Measurements from ENCODE around the gene SDR42E2.
A peak's percentile ranks its signal among the peaks of the same experiment; 100 is the strongest.

SDR42E2 gene

DNA sequence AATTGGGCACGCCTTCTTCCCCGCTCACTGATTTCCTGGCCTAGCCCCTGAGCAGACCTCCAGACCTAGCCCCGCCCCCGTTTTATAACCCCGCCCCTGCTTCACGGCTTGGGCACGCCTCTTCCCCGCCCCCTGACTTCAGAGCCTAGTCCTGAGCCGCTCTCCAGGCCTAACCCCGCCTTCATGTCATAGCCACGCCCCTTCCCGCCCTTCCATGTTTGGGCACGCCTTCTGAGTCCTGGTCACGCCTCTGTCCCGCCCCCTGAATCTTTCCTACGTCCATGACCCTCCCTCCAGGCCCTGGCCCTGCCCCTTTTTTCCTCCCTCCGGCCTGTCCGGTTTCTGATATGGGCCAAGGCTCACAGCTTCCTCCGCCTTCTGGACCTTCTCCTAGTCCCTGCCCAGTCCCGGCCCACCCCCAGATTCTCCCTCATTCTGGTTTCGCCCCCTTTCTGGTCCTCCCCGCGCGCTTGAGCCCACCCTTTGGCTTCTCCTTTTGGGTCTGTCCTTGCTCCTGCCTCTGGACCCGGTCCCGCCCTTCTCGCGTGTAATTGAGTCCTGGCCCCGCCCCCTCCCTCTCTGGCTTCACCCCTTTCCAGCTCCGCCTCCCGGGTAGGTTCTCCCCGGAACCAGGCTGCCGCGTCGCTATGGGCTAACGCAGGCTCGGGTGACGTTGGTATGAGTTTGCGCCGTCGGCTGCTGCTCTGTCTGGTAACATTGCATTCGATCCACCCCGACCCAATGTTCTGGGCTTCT lies 28.6 kb downstream of the SDR42E2 start:
- DNase-seq (ENCODE audit: low read depth) = peak; percentile 95
- TF ChIP-seq, protein P1, sequence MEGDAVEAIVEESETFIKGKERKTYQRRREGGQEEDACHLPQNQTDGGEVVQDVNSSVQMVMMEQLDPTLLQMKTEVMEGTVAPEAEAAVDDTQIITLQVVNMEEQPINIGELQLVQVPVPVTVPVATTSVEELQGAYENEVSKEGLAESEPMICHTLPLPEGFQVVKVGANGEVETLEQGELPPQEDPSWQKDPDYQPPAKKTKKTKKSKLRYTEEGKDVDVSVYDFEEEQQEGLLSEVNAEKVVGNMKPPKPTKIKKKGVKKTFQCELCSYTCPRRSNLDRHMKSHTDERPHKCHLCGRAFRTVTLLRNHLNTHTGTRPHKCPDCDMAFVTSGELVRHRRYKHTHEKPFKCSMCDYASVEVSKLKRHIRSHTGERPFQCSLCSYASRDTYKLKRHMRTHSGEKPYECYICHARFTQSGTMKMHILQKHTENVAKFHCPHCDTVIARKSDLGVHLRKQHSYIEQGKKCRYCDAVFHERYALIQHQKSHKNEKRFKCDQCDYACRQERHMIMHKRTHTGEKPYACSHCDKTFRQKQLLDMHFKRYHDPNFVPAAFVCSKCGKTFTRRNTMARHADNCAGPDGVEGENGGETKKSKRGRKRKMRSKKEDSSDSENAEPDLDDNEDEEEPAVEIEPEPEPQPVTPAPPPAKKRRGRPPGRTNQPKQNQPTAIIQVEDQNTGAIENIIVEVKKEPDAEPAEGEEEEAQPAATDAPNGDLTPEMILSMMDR (conservative IDR thresholded peaks at IDR 0.05; ENCODE audit: low read depth, low read length) = no peak
- peak overlapping the region; percentile 75 for H3K4me3 ChIP-seq (ENCODE audit: low read length)

DNA sequence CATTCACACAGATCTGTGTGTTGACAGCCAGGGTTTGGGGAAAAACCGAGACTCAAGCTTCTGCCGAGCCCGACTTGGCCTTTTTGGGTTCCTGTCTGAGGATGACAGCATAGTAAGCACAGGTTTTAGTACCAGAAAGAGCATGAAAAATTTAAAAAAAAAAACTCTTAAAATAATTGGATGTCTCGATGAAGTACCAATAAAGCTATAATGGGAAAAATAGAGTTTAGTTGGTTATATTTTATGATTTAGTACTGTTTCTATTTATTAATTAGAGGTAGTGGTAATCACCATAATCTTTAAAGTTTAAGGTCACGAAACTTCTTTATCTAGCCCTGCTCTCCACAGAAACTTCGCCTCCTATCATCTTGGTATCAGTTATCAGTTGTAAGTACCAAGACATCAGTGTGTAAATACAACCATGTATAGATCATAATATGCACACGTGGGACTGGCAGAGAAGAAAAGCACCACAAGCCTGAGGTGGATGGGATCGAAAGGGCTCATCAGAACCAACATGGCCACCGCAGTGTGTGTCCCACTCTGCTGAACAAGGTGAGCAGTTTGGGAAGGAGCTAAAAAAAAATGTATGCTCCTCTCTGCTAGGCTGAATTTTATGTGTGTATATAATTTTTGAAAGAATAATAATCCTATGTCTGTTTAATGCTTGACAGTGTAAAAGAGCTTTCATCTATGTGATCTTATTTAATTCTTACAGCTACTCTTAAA lies 29.4 kb downstream of the SDR42E2 start:
- TF ChIP-seq, protein P1 (conservative IDR thresholded peaks at IDR 0.05; ENCODE audit: low read depth, low read length) = no peak
- H3K4me3 ChIP-seq (ENCODE audit: low read length) = peak overlapping the region; percentile 75
- DNase-seq (ENCODE audit: low read depth) = no peak

DNA sequence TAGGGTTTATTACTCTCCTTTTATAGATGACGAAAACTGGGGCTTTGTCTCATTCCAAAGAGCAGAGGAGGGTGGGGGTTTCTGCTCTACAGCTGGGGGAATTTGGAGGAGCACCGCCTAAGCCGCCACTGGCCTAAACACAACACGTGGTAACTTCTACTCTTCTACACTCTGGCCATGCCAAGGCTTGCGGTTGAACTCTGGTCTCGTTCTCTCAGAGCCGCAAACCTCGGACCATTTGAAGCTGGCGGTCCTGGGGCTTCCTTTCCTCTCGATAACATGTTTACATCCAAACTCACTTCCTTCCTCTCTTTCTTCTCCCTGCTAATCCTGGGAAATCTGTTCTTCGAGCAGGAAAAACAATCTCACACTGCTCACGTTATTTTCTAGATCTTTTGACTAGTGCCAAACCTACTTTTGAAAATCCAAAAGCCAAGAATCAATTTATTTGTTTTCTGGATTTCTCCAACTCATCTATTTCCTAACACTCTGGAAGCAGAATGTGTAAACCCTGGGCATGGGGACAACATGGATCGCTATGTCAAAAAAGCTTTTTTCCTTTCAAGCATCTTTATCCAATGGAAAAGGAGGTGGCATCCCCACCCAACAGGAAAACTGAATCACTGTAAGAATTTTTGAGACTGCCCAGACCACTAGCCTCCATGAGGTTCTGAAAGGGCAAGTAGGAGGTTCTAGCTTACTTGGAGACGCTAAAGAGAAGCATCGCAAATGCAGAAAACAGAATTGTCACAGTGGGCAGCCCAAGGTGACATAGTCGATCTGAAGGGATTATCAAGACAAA lies 30.2 kb downstream of the SDR42E2 start:
- no peak for DNase-seq (ENCODE audit: low read depth)

GRCh38 chr16:22193063-22193411 lies 30.7 kb downstream of the SDR42E2 start:
- H3K4me3 ChIP-seq (ENCODE audit: low read length) = no peak overlapping the region
- TF ChIP-seq, protein P1 (conservative IDR thresholded peaks at IDR 0.05; ENCODE audit: low read depth, low read length) = no peak
- DNase-seq (ENCODE audit: low read depth) = no peak

More for the DNA sequence above, 30.2 kb downstream of the SDR42E2 start:
- H3K4me3 ChIP-seq (ENCODE audit: low read length) = peak overlapping the region; percentile 75
- TF ChIP-seq, protein P1 (conservative IDR thresholded peaks at IDR 0.05; ENCODE audit: low read depth, low read length) = no peak

DNA sequence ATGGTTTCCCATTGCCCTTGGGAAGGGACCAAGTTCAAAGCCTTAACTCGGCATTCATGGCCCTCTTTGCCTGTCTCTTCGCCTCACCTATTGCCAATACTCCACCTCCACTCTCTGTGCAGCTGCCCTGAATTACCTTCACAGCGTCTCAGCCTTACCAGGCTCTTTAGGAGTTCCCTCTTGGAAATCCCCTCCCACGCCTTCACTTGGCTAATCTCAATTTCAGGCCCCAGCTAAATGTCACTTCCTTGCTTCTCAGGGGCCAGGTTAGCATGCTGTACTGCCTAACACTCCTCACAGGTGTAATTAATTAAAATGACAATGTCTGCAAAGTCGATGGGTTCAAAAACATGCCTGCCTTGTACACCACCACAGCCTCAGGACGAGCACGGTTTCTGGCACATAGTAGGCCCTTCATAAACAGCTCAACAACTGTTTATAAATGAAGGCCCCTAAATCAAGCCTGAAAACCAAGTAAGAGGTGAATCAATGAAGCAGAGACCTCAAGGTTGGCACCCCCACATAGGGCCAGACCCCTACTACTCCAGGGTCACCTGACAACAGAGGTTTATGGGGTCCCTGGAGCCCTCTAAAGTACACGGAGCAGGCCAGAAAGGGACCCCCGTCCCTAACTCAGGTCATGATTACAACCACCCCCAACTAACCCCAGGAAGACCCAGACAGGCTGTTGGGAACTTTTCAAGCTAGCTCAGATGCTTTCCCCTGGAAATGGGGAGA lies 32.6 kb downstream of the SDR42E2 start:
- H3K4me3 ChIP-seq (ENCODE audit: low read length) = no peak overlapping the region
- no peak for DNase-seq (ENCODE audit: low read depth)
- TF ChIP-seq, protein P1 (conservative IDR thresholded peaks at IDR 0.05; ENCODE audit: low read depth, low read length) = no peak

DNA sequence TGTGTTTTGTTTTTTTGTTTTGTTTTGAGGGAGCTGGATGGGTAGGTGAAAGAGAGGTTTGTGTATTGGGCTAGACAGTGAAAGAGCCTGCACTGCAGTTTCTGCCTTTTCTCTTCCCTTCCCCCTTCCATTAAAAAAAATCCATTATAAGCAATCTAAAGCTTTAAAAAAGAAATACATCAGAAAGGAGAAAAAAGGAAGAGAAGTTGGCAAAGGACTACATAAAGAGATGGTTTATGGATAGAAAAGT lies 33.1 kb downstream of the SDR42E2 start:
- TF ChIP-seq, protein P1 (conservative IDR thresholded peaks at IDR 0.05; ENCODE audit: low read depth, low read length) = no peak
- no peak for DNase-seq (ENCODE audit: low read depth)
- H3K4me3 ChIP-seq (ENCODE audit: low read length) = no peak overlapping the region
